ENCODE results near the gene UTF1.

The UTF1 gene

GRCh38 chr10:133196936-133197758 lies 32.9 kb upstream of the UTF1 start:
- DNase-seq, result no peak

- DNase-seq, result no peak
Measured at GRCh38 chr10:133197786-133198185, 32.2 kb upstream of the UTF1 start.

GRCh38 chr10:133198206-133198605 lies 31.8 kb upstream of the UTF1 start:
- no peak for DNase-seq

GRCh38 chr10:133198621-133199487 lies 31.2 kb upstream of the UTF1 start:
- no peak for DNase-seq

GRCh38 chr10:133199488-133199885 lies 30.5 kb upstream of the UTF1 start:
- DNase-seq, result no peak

- no peak for DNase-seq
Measured at GRCh38 chr10:133199992-133200611, 29.9 kb upstream of the UTF1 start.

GRCh38 chr10:133200621-133201031 lies 29.4 kb upstream of the UTF1 start:
- DNase-seq, result no peak

- no peak for DNase-seq
Measured at GRCh38 chr10:133201151-133201947, 28.7 kb upstream of the UTF1 start.

- no peak for DNase-seq
Measured at GRCh38 chr10:133201948-133202725, 27.9 kb upstream of the UTF1 start.

GRCh38 chr10:133202778-133203651 lies 27.0 kb upstream of the UTF1 start:
- no peak for DNase-seq

GRCh38 chr10:133203652-133204195 lies 26.3 kb upstream of the UTF1 start:
- DNase-seq, result no peak

GRCh38 chr10:133204226-133205015 lies 25.6 kb upstream of the UTF1 start:
- DNase-seq, result no peak

- no peak for DNase-seq
Measured at GRCh38 chr10:133205146-133205545, 24.9 kb upstream of the UTF1 start.

GRCh38 chr10:133206356-133207040 lies 23.5 kb upstream of the UTF1 start:
- DNase-seq, result no peak

GRCh38 chr10:133207041-133207600 lies 22.9 kb upstream of the UTF1 start:
- no peak for DNase-seq

GRCh38 chr10:133207627-133208026 lies 22.4 kb upstream of the UTF1 start:
- DNase-seq, result no peak

GRCh38 chr10:133208466-133208865 lies 21.6 kb upstream of the UTF1 start:
- no peak for DNase-seq

- DNase-seq, result no peak
Measured at GRCh38 chr10:133209117-133209516, 20.9 kb upstream of the UTF1 start.

GRCh38 chr10:133209641-133210040 lies 20.4 kb upstream of the UTF1 start:
- no peak for DNase-seq

Measured in CD4-positive, alpha-beta T cell treated with Interleukin-17A for 4 hours (primary cell).